DND-41 (cell line): ENCODE results near the gene WFS1.

ENCODE experiments used
- CTCF ChIP-seq: IDR thresholded peaks from 2 replicates; pipeline ENCODE4 v1.5.1; 2012; ENCODE audit warnings: borderline replicate concordance, low read length, moderate library complexity, mild to moderate bottlenecking; ENCODE audit not compliant: poor library complexity, severe bottlenecking; ENCODE audit errors: extremely low read depth
- EZH2 ChIP-seq: IDR thresholded peaks from 3 replicates; pipeline ENCODE4 v1.6.1; 2012; ENCODE audit warnings: borderline replicate concordance, low read depth, mild to moderate bottlenecking, moderate library complexity, low read length, inconsistent platforms; ENCODE audit not compliant: severe bottlenecking

GRCh38 chr4:6239968-6240367 lies 29.7 kb upstream of the WFS1 start:
- TF ChIP-seq CTCF (no peak), EZH2 (no peak)
